ENCODE measurements around the gene TRIM2. TPM values are rescaled to one million over a fixed set of nuclear protein-coding genes. Genes with fewer than 3 reads are reported as not detected.

The TRIM2 gene
- polyA plus RNA-seq, 4 donors = 41.4 to 90.4 (median 78.7) TPM

- no peak for DNase-seq (ENCODE audit: low read depth in 4 of 4, low spot score in 3 of 4)
These were observed 66.1 kb downstream of the TRIM2 start for GRCh38 chr4:153270361-153270760.

GRCh38 chr4:153271820-153272219 is 67.6 kb downstream of the TRIM2 start:
- no peak for DNase-seq (ENCODE audit: low read depth in 4 of 4, low spot score in 3 of 4)

GRCh38 chr4:153273751-153274150 is 69.5 kb downstream of the TRIM2 start:
- no peak for DNase-seq (ENCODE audit: low read depth in 4 of 4, low spot score in 3 of 4)

GRCh38 chr4:153274967-153275366 is 70.7 kb downstream of the TRIM2 start:
- DNase-seq (ENCODE audit: low read depth in 4 of 4, low spot score in 3 of 4) = no peak

GRCh38 chr4:153275380-153276276 is 71.4 kb downstream of the TRIM2 start:
- no peak for DNase-seq (ENCODE audit: low read depth in 4 of 4, low spot score in 3 of 4)

GRCh38 chr4:153276971-153277370 is 72.7 kb downstream of the TRIM2 start:
- no peak for DNase-seq (ENCODE audit: low read depth in 4 of 4, low spot score in 3 of 4)

GRCh38 chr4:153281476-153281875 is 77.2 kb downstream of the TRIM2 start:
- DNase-seq (ENCODE audit: low read depth in 4 of 4, low spot score in 3 of 4) = no peak

- no peak for DNase-seq (ENCODE audit: low read depth in 4 of 4, low spot score in 3 of 4)
These were observed 77.8 kb downstream of the TRIM2 start for GRCh38 chr4:153282023-153282422.

- no peak for DNase-seq (ENCODE audit: low read depth in 4 of 4, low spot score in 3 of 4)
These were observed 79.0 kb downstream of the TRIM2 start for GRCh38 chr4:153283260-153283659.

- DNase-seq (ENCODE audit: low read depth in 4 of 4, low spot score in 3 of 4) = no peak
These were observed 85.9 kb downstream of the TRIM2 start for GRCh38 chr4:153290134-153290533.

GRCh38 chr4:153291562-153291961 is 87.3 kb downstream of the TRIM2 start:
- no peak for DNase-seq (ENCODE audit: low read depth in 4 of 4, low spot score in 3 of 4)

GRCh38 chr4:153292897-153293741 is 88.9 kb downstream of the TRIM2 start:
- no peak for DNase-seq (ENCODE audit: low read depth in 4 of 4, low spot score in 3 of 4)

GRCh38 chr4:153293742-153294057 is 89.5 kb downstream of the TRIM2 start:
- no peak for DNase-seq (ENCODE audit: low read depth in 4 of 4, low spot score in 3 of 4)

- no peak for DNase-seq (ENCODE audit: low read depth in 4 of 4, low spot score in 3 of 4)
These were observed 90.4 kb downstream of the TRIM2 start for GRCh38 chr4:153294631-153295030.

- no peak for DNase-seq (ENCODE audit: low read depth in 4 of 4, low spot score in 3 of 4)
These were observed 91.0 kb downstream of the TRIM2 start for GRCh38 chr4:153295131-153295755.

GRCh38 chr4:153296040-153296823 is 92.0 kb downstream of the TRIM2 start:
- DNase-seq (ENCODE audit: low read depth in 4 of 4, low spot score in 3 of 4) = peak in 2 of 4 donors; percentile 35 to 47

GRCh38 chr4:153297116-153297515 is 92.9 kb downstream of the TRIM2 start:
- no peak for DNase-seq (ENCODE audit: low read depth in 4 of 4, low spot score in 3 of 4)

GRCh38 chr4:153310793-153311192 is 106.5 kb downstream of the TRIM2 start:
- no peak for DNase-seq (ENCODE audit: low read depth in 4 of 4, low spot score in 3 of 4)

GRCh38 chr4:153314915-153315314 is 110.7 kb downstream of the TRIM2 start:
- DNase-seq (ENCODE audit: low read depth in 4 of 4, low spot score in 3 of 4) = no peak

GRCh38 chr4:153318696-153319320 is 114.6 kb downstream of the TRIM2 start:
- DNase-seq (ENCODE audit: low read depth in 4 of 4, low spot score in 3 of 4) = no peak
